Fibroblast of lung (primary cell): Measurements from ENCODE around the gene EIF4G2. TPM values are rescaled to one million over a fixed set of nuclear protein-coding genes. Genes with fewer than 3 reads are reported as not detected.

Experiments
- DNase-seq, 2 donors: peaks; one replicate each; pipeline versions ENCODE4 v3.0.0 to v3.0.0-alpha.2; 2010; ENCODE audit warnings: low read depth in 2 of 2
- H2AFZ ChIP-seq: 2 replicates; pipeline ENCODE4 v1.5.1; 2012; ENCODE audit warnings: low read length, control low read depth, inconsistent platforms
- H3K27ac ChIP-seq: 2 replicates; pipeline ENCODE4 v1.5.1; 2011; ENCODE audit warnings: low read length, control low read depth; ENCODE audit not compliant: insufficient read depth
- H3K27me3 ChIP-seq: 2 replicates; pipeline ENCODE4 v1.5.1; 2011; ENCODE audit warnings: mild to moderate bottlenecking, low read length; ENCODE audit not compliant: control insufficient read depth, insufficient read depth
- H3K36me3 ChIP-seq: 2 replicates; pipeline ENCODE4 v1.5.1; 2011; ENCODE audit warnings: low read length; ENCODE audit not compliant: control insufficient read depth, insufficient read depth
- H3K4me1 ChIP-seq: 2 replicates; pipeline ENCODE4 v1.5.1; 2011; ENCODE audit warnings: low read length; ENCODE audit not compliant: control insufficient read depth, insufficient read depth; ENCODE audit errors: extremely low read depth
- H3K4me2 ChIP-seq: 2 replicates; pipeline ENCODE4 v1.5.1; 2011; ENCODE audit warnings: low read length, control low read depth; ENCODE audit not compliant: insufficient read depth; ENCODE audit errors: extremely low read depth
- H3K4me3 ChIP-seq, 4 experiments: fragments of 200-600 bp in 1 of 4; sonication (generic) in 1 of 4; replicated peaks in 1 of 4; 2 replicates each; pipeline ENCODE4 v1.5.1; 2011 to 2016; ENCODE audit warnings: low read length in 4 of 4, low read depth in 3 of 4, mild to moderate bottlenecking in 3 of 4, control low read depth in 2 of 4, inconsistent platforms in 1 of 4, mixed read lengths in 1 of 4; ENCODE audit not compliant: insufficient read depth in 1 of 4; ENCODE audit errors: control extremely low read depth in 1 of 4
- H3K79me2 ChIP-seq: 2 replicates; pipeline ENCODE4 v1.5.1; 2012; ENCODE audit warnings: mild to moderate bottlenecking, low read length, inconsistent platforms; ENCODE audit not compliant: control insufficient read depth, insufficient read depth
- H3K9ac ChIP-seq: 2 replicates; pipeline ENCODE4 v1.5.1; 2011; ENCODE audit warnings: mild to moderate bottlenecking, low read length, control low read depth; ENCODE audit not compliant: insufficient read depth
- H3K9me3 ChIP-seq: 2 replicates; pipeline ENCODE4 v1.5.1; 2012; ENCODE audit warnings: low read depth, low read length; ENCODE audit not compliant: control insufficient read depth, insufficient read depth
- H4K20me1 ChIP-seq: 2 replicates; pipeline ENCODE4 v1.5.1; 2011; ENCODE audit warnings: low read length; ENCODE audit not compliant: control insufficient read depth, insufficient read depth; ENCODE audit errors: extremely low read depth
- EZH2 ChIP-seq: IDR thresholded peaks from 2 replicates; pipeline ENCODE4 v1.5.1; 2012; ENCODE audit warnings: low read length, control low read depth, mild to moderate bottlenecking; ENCODE audit errors: missing control alignments
- polyA plus RNA-seq, 2 donors: library from polyadenylated mRNA; depleted of rRNA in 1 of 2; stranded (reverse) in 1 of 2; unstranded in 1 of 2; fragments of >200 nt; gene quantifications; 2 replicates each; pipeline ENCODE4 v1.2.1, GENCODE V29; 2011 to 2012; ENCODE audit warnings: missing spikeins in 1 of 2
- total RNA-seq: library from RNA; depleted of rRNA; stranded (reverse); fragments of >200 nt; gene quantifications from 2 replicates; pipeline ENCODE4 v1.2.1, GENCODE V29; 2014
- TF ChIP-seq, protein P1 (sequence below), 2 donors: IDR thresholded peaks in 1 of 2; conservative IDR thresholded peaks in 1 of 2; 1 replicate in 1 of 2; 2 replicates in 1 of 2; pipeline ENCODE4 v1.5.1; 2011 to 2012; ENCODE audit warnings: low read length in 2 of 2, control low read depth in 1 of 2, inconsistent platforms in 1 of 2, low read depth in 1 of 2, mild to moderate bottlenecking in 1 of 2

EIF4G2 gene
- total and polyA plus RNA-seq, 2 donors (not counting 1 experiment from before 2014, with no cell fraction given) = 964 to 1,178 TPM

DNA sequence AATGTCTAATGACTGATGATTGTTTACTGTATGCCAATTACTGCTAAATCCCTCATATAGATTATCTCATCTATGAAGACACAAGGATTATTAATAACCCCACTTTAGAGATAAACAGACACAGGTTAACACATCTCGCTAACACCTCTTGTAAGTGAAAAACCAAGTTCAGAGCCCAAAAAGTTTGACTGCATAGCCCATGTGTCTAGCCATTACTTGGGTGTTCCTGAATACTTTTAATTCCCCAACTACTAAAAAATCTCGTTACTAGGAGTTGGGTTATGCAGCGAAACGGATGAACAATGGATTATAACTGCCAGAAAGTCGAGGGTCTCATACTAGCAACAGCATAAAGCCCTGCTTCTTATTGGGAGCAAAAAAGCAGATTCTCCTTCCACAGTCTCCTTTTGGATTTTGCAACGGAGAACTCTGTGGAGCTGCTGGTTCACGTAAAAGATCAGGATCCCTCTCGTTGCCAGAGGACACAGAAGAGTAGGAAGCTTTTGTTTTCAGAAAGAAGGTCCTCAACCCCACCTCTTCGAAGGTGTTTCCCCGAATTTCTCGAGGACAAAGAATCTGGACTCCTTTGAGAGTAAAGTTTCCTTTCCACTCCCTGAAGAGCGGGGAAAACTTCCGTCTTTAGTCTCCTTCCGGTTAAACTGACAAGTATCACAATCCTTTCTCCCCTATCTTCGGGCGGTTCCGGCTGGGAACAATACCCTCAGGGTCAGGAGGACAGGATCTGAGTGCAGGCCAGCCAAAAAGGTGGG is 48.1 kb upstream of the EIF4G2 start:
- Histone ChIP-seq H3K79me2 (peaks cover 59% of the 10 kb centered on the region), H3K36me3 (peaks cover 13% of the 10 kb centered on the region), H4K20me1 (no peaks in the 10 kb centered on the region), H3K9me3 (no peaks in the 10 kb centered on the region), H3K9ac (peak overlapping the region; percentile 87), H3K4me3 (peak overlapping the region; percentile 78 to 95 (median 88)), H2AFZ (peak overlapping the region; percentile 56), H3K27ac (peak overlapping the region; percentile 96), H3K4me2 (peak overlapping the region; percentile 83), H3K27me3 (no peaks in the 10 kb centered on the region), H3K4me1 (peaks cover 2% of the 10 kb centered on the region)
- no peak for TF ChIP-seq EZH2
- TF ChIP-seq, protein P1, sequence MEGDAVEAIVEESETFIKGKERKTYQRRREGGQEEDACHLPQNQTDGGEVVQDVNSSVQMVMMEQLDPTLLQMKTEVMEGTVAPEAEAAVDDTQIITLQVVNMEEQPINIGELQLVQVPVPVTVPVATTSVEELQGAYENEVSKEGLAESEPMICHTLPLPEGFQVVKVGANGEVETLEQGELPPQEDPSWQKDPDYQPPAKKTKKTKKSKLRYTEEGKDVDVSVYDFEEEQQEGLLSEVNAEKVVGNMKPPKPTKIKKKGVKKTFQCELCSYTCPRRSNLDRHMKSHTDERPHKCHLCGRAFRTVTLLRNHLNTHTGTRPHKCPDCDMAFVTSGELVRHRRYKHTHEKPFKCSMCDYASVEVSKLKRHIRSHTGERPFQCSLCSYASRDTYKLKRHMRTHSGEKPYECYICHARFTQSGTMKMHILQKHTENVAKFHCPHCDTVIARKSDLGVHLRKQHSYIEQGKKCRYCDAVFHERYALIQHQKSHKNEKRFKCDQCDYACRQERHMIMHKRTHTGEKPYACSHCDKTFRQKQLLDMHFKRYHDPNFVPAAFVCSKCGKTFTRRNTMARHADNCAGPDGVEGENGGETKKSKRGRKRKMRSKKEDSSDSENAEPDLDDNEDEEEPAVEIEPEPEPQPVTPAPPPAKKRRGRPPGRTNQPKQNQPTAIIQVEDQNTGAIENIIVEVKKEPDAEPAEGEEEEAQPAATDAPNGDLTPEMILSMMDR (conservative IDR thresholded peaks at IDR 0.05 in 1 of 2, IDR thresholded peaks at IDR 0.05 in 1 of 2; ENCODE audit: low read depth in 1 of 2, low read length in 2 of 2) = no peak
- peak; percentile 34 to 50 for DNase-seq

DNA sequence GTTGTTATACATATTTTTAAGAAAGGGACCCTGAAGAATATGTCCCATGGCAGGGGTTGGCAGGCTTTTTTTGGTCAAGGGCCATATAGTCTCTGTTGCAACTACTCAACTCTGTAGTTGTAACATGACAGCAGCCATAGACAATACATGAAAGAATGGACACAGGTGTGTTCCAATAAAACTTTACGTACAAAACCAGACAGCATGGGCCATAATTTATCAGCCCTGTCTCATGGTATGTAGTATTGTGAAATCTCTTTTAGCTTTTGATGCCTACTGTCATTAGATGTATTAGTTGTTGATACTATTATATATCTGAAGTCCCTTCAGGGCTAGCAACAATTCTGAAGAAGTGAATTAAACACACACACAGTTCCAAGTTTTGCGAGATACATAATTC is 46.6 kb upstream of the EIF4G2 start:
- no peaks in the 10 kb centered on the region for H3K9me3 ChIP-seq
- peaks cover 13% of the 10 kb centered on the region for H3K36me3 ChIP-seq
- H3K79me2 ChIP-seq = peaks cover 53% of the 10 kb centered on the region
- H3K4me1 ChIP-seq = peaks cover 2% of the 10 kb centered on the region
- H4K20me1 ChIP-seq = no peaks in the 10 kb centered on the region
- H3K27me3 ChIP-seq = no peaks in the 10 kb centered on the region
- H3K4me3 ChIP-seq = peak overlapping the region in 2 of 4 experiments; percentile 86 to 95
- TF ChIP-seq, protein P1 (conservative IDR thresholded peaks at IDR 0.05 in 1 of 2, IDR thresholded peaks at IDR 0.05 in 1 of 2; ENCODE audit: low read depth in 1 of 2, low read length in 2 of 2) = no peak
- TF ChIP-seq EZH2 = no peak
- H3K9ac ChIP-seq = no peak overlapping the region
- H3K4me2 ChIP-seq = peak overlapping the region; percentile 83
- H2AFZ ChIP-seq = no peak overlapping the region
- DNase-seq = no peak
- no peak overlapping the region for H3K27ac ChIP-seq

DNA sequence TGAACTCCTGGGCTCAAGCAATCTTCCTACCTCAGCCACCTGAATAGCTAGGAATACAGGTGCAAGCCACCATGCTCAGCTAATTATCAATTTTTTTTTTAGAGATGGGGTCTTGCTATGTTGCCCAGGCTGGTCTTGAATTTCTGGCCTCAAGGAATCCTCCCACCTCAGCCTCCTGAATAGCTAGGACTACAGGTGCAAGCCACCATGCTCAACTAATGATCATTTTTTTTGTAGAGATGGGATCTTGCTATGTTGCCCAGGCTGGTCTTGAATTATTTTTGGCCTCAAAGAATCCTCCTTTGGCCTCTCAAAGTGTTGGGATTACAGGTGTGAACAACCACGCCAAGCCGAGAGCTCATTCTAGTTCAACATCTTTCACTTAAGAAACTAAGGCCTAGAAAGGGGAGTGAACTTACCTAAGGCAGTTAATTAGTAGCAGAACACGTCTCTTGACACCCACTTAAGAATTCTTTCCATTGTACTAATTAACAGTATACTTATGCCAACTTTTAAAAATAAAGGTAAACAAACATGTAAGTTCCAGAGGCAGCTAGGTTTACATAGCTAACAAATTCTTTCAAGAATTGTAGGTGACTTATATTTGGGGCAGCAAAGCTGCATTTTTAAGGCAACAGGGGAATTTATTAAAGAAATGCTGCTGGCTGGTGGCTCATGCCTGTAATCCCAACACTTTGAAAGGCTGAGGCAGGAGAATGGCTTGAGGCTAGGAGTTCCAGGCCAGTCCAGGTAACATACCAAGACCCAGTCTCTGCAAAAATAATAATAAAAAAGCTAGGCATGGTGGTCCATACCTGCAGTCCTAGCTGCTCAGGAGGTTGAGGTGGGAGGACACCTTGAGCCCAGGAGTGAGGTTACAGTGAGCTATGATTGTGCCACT is 39.5 kb upstream of the EIF4G2 start:
- Histone ChIP-seq H3K9me3 (no peaks in the 10 kb centered on the region), H3K4me2 (no peak overlapping the region), H3K27me3 (no peaks in the 10 kb centered on the region), H3K4me1 (no peaks in the 10 kb centered on the region), H3K79me2 (peaks cover 6% of the 10 kb centered on the region), H2AFZ (no peak overlapping the region), H3K36me3 (no peaks in the 10 kb centered on the region), H4K20me1 (no peaks in the 10 kb centered on the region), H3K9ac (no peak overlapping the region), H3K27ac (no peak overlapping the region), H3K4me3 (no peak overlapping the region)
- TF ChIP-seq, protein P1 (conservative IDR thresholded peaks at IDR 0.05 in 1 of 2, IDR thresholded peaks at IDR 0.05 in 1 of 2; ENCODE audit: low read depth in 1 of 2, low read length in 2 of 2) = no peak
- TF ChIP-seq EZH2 = no peak
- no peak for DNase-seq
